ENCODE data around the gene INTS13. TPM values are rescaled to one million over a fixed set of nuclear protein-coding genes. Genes with fewer than 3 reads are reported as not detected.
A peak's percentile ranks its signal among the peaks of the same experiment; 100 is the strongest.

The INTS13 gene
- total and polyA plus RNA-seq, 2 of the 4 experiments (the other 2 are of a cell fraction) = 9.9 to 31.9 TPM

GRCh38 chr12:26938701-26939062 lies 901 bp upstream of the INTS13 start:
- Histone ChIP-seq H2BK15ac (ENCODE audit: low read depth, low read length) (no peak overlapping the region), H3K9ac (ENCODE audit: low read depth, low read length) (peak overlapping the region; percentile 92), H3K9me1 (ENCODE audit: insufficient read depth, low read length) (no peaks in the 10 kb centered on the region; the same call in 1 of the 2 replicates), H2AK5ac (ENCODE audit: low read depth, low read length) (0 out of 2 replicates have a peak overlapping the region, but pooled peaks have one; percentile 48), H3K79me1 (ENCODE audit: low read depth in 1 of 2, low read length in 2 of 2) (peaks cover 7 to 49% of the 10 kb centered on the region in 2 experiments), H2AFZ (replicated peaks; ENCODE audit: low read length, poor library complexity) (peak overlapping the region; percentile 99), H2BK120ac (ENCODE audit: low read depth, low read length) (peak overlapping the region; percentile 92), H3K27ac (ENCODE audit: insufficient read depth, low read length) (peak overlapping the region; percentile 92), H3K18ac (ENCODE audit: low read depth, low read length) (peak overlapping the region; percentile 66), H3K56ac (ENCODE audit: extremely low read depth, insufficient read depth, low read length) (peak overlapping the region; percentile 78), H3K4ac (ENCODE audit: low read depth, low read length) (peak overlapping the region; percentile 95), H4K8ac (ENCODE audit: low read depth in 2 of 2, low read length in 2 of 2) (peak overlapping the region; percentile 64 to 96), H3K27me3 (ENCODE audit: control insufficient read depth, insufficient read depth, low read length) (no peaks in the 10 kb centered on the region), H3K36me3 (ENCODE audit: control insufficient read depth, insufficient read depth, low read length) (no peaks in the 10 kb centered on the region), H3K4me2 (ENCODE audit: low read depth, low read length) (peak overlapping the region; percentile 99), H3K4me3 (ENCODE audit: insufficient read depth, low read depth, low read length) (peak overlapping the region; percentile 89), H3K4me1 (ENCODE audit: control insufficient read depth, insufficient read depth, low read length) (peaks cover 2% of the 10 kb centered on the region), H4K20me1 (ENCODE audit: insufficient read depth, low read length) (peaks cover 22% of the 10 kb centered on the region; the same call in 1 of the 2 replicates), H2BK5ac (ENCODE audit: low read depth, low read length, poor library complexity, severe bottlenecking) (peak overlapping the region; percentile 87), H3K23ac (ENCODE audit: low read depth, low read length) (peak overlapping the region; percentile 96), H4K91ac (ENCODE audit: insufficient read depth, low read depth, low read length) (peak overlapping the region; percentile 88), H4K5ac (ENCODE audit: low read depth, low read length) (peak overlapping the region; percentile 78), H3K9me3 (ENCODE audit: control insufficient read depth, insufficient read depth, low read length) (no peaks in the 10 kb centered on the region), H2AK9ac (replicated peaks; ENCODE audit: low read depth, low read length, poor library complexity) (peak overlapping the region; percentile 95), H2BK20ac (ENCODE audit: low read depth, low read length) (no peak overlapping the region), H3K14ac (replicated peaks; ENCODE audit: low read depth, low read length) (peak overlapping the region; percentile 98)
- TF ChIP-seq POLR2A (IDR thresholded peaks at IDR 0.05; ENCODE audit: low read depth, low read length) (no peak), MAFK (IDR thresholded peaks at IDR 0.05; ENCODE audit: low read depth, low read length) (no peak), RCOR1 (IDR thresholded peaks at IDR 0.05; ENCODE audit: insufficient replicate concordance, low read length) (no peak), CHD1 (IDR thresholded peaks at IDR 0.05; ENCODE audit: low read depth, low read length) (no peak), FOS (IDR thresholded peaks at IDR 0.05; ENCODE audit: low read depth, low read length) (no peak), SMC3 (IDR thresholded peaks at IDR 0.05; ENCODE audit: low read depth, low read length) (no peak), CEBPB (IDR thresholded peaks at IDR 0.05; ENCODE audit: low read depth, low read length) (no peak), NFE2L2 (IDR thresholded peaks at IDR 0.05; ENCODE audit: low read depth, low read length) (no peak)
- TF ChIP-seq, protein P1, sequence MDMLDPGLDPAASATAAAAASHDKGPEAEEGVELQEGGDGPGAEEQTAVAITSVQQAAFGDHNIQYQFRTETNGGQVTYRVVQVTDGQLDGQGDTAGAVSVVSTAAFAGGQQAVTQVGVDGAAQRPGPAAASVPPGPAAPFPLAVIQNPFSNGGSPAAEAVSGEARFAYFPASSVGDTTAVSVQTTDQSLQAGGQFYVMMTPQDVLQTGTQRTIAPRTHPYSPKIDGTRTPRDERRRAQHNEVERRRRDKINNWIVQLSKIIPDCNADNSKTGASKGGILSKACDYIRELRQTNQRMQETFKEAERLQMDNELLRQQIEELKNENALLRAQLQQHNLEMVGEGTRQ (IDR thresholded peaks at IDR 0.05; ENCODE audit: low read depth, low read length) = no peak
- TF ChIP-seq, protein P2, sequence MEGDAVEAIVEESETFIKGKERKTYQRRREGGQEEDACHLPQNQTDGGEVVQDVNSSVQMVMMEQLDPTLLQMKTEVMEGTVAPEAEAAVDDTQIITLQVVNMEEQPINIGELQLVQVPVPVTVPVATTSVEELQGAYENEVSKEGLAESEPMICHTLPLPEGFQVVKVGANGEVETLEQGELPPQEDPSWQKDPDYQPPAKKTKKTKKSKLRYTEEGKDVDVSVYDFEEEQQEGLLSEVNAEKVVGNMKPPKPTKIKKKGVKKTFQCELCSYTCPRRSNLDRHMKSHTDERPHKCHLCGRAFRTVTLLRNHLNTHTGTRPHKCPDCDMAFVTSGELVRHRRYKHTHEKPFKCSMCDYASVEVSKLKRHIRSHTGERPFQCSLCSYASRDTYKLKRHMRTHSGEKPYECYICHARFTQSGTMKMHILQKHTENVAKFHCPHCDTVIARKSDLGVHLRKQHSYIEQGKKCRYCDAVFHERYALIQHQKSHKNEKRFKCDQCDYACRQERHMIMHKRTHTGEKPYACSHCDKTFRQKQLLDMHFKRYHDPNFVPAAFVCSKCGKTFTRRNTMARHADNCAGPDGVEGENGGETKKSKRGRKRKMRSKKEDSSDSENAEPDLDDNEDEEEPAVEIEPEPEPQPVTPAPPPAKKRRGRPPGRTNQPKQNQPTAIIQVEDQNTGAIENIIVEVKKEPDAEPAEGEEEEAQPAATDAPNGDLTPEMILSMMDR (conservative IDR thresholded peaks at IDR 0.05; ENCODE audit: low read depth, low read length) = no peak
- TF ChIP-seq, protein P3, sequence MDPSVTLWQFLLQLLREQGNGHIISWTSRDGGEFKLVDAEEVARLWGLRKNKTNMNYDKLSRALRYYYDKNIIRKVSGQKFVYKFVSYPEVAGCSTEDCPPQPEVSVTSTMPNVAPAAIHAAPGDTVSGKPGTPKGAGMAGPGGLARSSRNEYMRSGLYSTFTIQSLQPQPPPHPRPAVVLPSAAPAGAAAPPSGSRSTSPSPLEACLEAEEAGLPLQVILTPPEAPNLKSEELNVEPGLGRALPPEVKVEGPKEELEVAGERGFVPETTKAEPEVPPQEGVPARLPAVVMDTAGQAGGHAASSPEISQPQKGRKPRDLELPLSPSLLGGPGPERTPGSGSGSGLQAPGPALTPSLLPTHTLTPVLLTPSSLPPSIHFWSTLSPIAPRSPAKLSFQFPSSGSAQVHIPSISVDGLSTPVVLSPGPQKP (IDR thresholded peaks at IDR 0.05; ENCODE audit: borderline replicate concordance, low read depth, low read length) = no peak
- CTCF ChIA-PET = no interaction called here
- ATAC-seq (ENCODE audit: low read depth) = peak; percentile 18
- WGBS, 2 experiments (ENCODE audit: extremely low coverage in 2 of 2, insufficient read length in 1 of 2) = 9% methylated on average over 4 of the region's 28 CpGs; no CpG with 5 or more reads in 1 of the 2 experiments
- dilution Hi-C loops (cut with HindIII; ENCODE audit: low sequenced_read_pairs, unreplicated experiment) (no loop called here), intact Hi-C loops (cut with micrococcal nuclease) (loop anchor here (5.0 kb wide), 1 partner anchor 74 kb away; the partner anchor contains the start of gene TM7SF3), in situ Hi-C loops (cut with MboI; ENCODE audit: low sequenced_read_pairs) (no loop called here)
- BruUV-seq (replicated peaks) = no TSS peak
- no peak for DNase-seq
- POLR2A ChIA-PET (ENCODE audit: unreplicated experiment) = no interaction called here

Data from IMR-90 (cell line).